ENCODE data around the gene VWA5B1.

VWA5B1 gene

GRCh38 chr1:20339811-20340457 is 49.3 kb downstream of the VWA5B1 start:
- Histone ChIP-seq H3K4me2 (no peak overlapping the region), H3K36me3 (no peaks in the 10 kb centered on the region), H4K20me1 (no peaks in the 10 kb centered on the region), H3K9me3 (replicated peaks in 1 of 11) (no peaks in the 10 kb centered on the region), H3K4me3 (no peak overlapping the region), H3K9ac (no peak overlapping the region), H3K4me1 (peaks cover 0 to 16% (median 8%) of the 10 kb centered on the region in 10 experiments; a peak in 12 of 20 replicates), H3K27me3 (peaks cover 0 to 10% (median 0%) of the 10 kb centered on the region in 11 experiments; a peak in 4 of 22 replicates), H3K27ac (no peak overlapping the region)
- TF ChIP-seq Cebpa-rat (IDR thresholded peaks at IDR 0.05), result no peak

GRCh38 chr1:20342294-20343148 is 51.8 kb downstream of the VWA5B1 start:
- H3K36me3 ChIP-seq, result no peaks in the 10 kb centered on the region
- peaks cover 0 to 10% (median 0%) of the 10 kb centered on the region in 11 experiments; a peak in 4 of 22 replicates for H3K27me3 ChIP-seq
- peak overlapping the region in 2 of 11 experiments; percentile 31 to 54; a peak in 2 of 22 replicates for H3K9ac ChIP-seq
- TF ChIP-seq Cebpa-rat (IDR thresholded peaks at IDR 0.05), result no peak
- H4K20me1 ChIP-seq, result no peaks in the 10 kb centered on the region
- peak overlapping the region; percentile 62 to 78 (median 74) for H3K4me2 ChIP-seq
- peak overlapping the region in 3 of 11 experiments; percentile 29 to 48 (median 36); a peak in 3 of 22 replicates for H3K27ac ChIP-seq
- peaks cover 0 to 16% (median 8%) of the 10 kb centered on the region in 10 experiments; a peak in 12 of 20 replicates for H3K4me1 ChIP-seq
- H3K4me3 ChIP-seq, result peak overlapping the region in 7 of 10 experiments; percentile 26 to 47 (median 39); a peak in 8 of 20 replicates
- H3K9me3 ChIP-seq (replicated peaks in 1 of 11), result peaks cover 10 to 19% (median 13%) of the 10 kb centered on the region in 11 experiments; a peak in 20 of 22 replicates

DNA sequence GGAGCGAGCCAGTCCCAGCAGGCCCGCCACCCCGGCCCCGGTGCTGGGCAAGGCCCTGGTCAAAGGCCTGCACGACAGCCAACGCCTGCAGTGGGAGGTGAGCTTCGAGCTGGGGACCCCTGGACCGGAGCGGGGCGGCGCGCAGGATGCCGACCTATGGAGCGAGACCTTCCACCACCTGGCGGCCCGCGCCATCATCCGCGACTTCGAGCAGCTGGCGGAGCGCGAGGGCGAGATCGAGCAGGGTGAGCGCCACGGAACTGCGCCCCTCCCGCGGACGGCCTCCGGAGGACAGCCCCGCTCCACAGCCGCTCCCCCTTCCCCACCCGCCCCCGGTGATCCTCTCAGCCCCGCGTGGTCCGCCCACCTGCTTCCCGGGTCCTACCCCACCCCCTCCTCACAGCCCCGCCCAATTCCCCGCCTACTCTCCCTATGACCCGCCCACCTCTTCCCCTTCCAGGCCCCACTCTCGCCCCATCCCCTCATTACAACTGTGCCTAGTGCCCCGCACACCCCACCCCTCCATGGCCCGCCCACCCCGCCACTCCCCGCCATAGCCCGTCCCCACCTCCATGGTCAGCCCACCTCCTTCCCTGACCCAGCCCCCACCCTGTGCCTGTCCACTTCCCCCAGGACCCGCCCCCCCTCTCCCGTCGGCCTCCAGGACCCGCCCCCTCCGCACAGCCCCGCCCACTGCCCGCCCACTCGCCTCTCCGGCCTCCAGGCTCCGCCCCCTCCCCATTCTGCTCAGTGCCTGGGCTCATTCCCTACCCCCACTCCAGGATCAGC is 52.7 kb downstream of the VWA5B1 start:
- Histone ChIP-seq H3K36me3 (no peaks in the 10 kb centered on the region), H3K9ac (peak overlapping the region in 2 of 11 experiments; percentile 31 to 54; a peak in 2 of 22 replicates), H3K4me3 (peak overlapping the region in 8 of 10 experiments; percentile 24 to 47 (median 36); a peak in 9 of 20 replicates), H3K27ac (peak overlapping the region in 3 of 11 experiments; percentile 29 to 48 (median 36); a peak in 3 of 22 replicates), H3K27me3 (peaks cover 0 to 10% (median 0%) of the 10 kb centered on the region in 11 experiments; a peak in 4 of 22 replicates), H3K9me3 (replicated peaks in 1 of 11) (peaks cover 10 to 19% (median 13%) of the 10 kb centered on the region in 11 experiments; a peak in 20 of 22 replicates), H3K4me2 (peak overlapping the region; percentile 62 to 78 (median 74)), H3K4me1 (peaks cover 0 to 16% (median 8%) of the 10 kb centered on the region in 10 experiments; a peak in 12 of 20 replicates), H4K20me1 (no peaks in the 10 kb centered on the region)
- no peak for TF ChIP-seq Cebpa-rat (IDR thresholded peaks at IDR 0.05)

- Histone ChIP-seq H3K4me1 (peaks cover 0 to 13% (median 8%) of the 10 kb centered on the region in 10 experiments; a peak in 12 of 20 replicates), H3K36me3 (no peaks in the 10 kb centered on the region), H3K27me3 (peaks cover 0 to 10% (median 0%) of the 10 kb centered on the region in 11 experiments; a peak in 4 of 22 replicates), H3K4me2 (peak overlapping the region in 1 of 11 experiments; percentile 25; a peak in 2 of 22 replicates), H3K4me3 (no peak overlapping the region), H3K9me3 (replicated peaks in 1 of 11) (peaks cover 10 to 19% (median 13%) of the 10 kb centered on the region in 11 experiments; a peak in 20 of 22 replicates), H4K20me1 (no peaks in the 10 kb centered on the region), H3K9ac (no peak overlapping the region), H3K27ac (no peak overlapping the region)
- no peak for TF ChIP-seq Cebpa-rat (IDR thresholded peaks at IDR 0.05)
These were observed 53.2 kb downstream of the VWA5B1 start for GRCh38 chr1:20343938-20344302.

GRCh38 chr1:20344738-20345137 is 54.1 kb downstream of the VWA5B1 start:
- no peak overlapping the region for H3K4me3 ChIP-seq

GRCh38 chr1:20345419-20345818 is 54.7 kb downstream of the VWA5B1 start:
- H3K36me3 ChIP-seq, result no peaks in the 10 kb centered on the region
- TF ChIP-seq Cebpa-rat (IDR thresholded peaks at IDR 0.05), result no peak
- H3K4me3 ChIP-seq, result no peak overlapping the region
- H3K4me1 ChIP-seq, result peaks cover 0 to 12% (median 8%) of the 10 kb centered on the region in 10 experiments; a peak in 12 of 20 replicates
- no peak overlapping the region for H3K4me2 ChIP-seq
- peaks cover 10 to 19% (median 13%) of the 10 kb centered on the region in 11 experiments; a peak in 20 of 22 replicates for H3K9me3 ChIP-seq (replicated peaks in 1 of 11)
- no peaks in the 10 kb centered on the region for H4K20me1 ChIP-seq
- peaks cover 0 to 10% (median 0%) of the 10 kb centered on the region in 11 experiments; a peak in 4 of 22 replicates for H3K27me3 ChIP-seq
- H3K9ac ChIP-seq, result no peak overlapping the region
- H3K27ac ChIP-seq, result no peak overlapping the region

More at GRCh38 chr1:20344738-20345137, 54.1 kb downstream of the VWA5B1 start:
- H3K27ac ChIP-seq, result no peak overlapping the region
- H3K9me3 ChIP-seq (replicated peaks in 1 of 11), result peaks cover 10 to 19% (median 13%) of the 10 kb centered on the region in 11 experiments; a peak in 20 of 22 replicates
- H3K36me3 ChIP-seq, result no peaks in the 10 kb centered on the region
- H3K4me1 ChIP-seq, result peaks cover 0 to 12% (median 8%) of the 10 kb centered on the region in 10 experiments; a peak in 12 of 20 replicates
- no peak for TF ChIP-seq Cebpa-rat (IDR thresholded peaks at IDR 0.05)
- H3K4me2 ChIP-seq, result no peak overlapping the region
- no peak overlapping the region for H3K9ac ChIP-seq
- no peaks in the 10 kb centered on the region for H4K20me1 ChIP-seq
- H3K27me3 ChIP-seq, result peaks cover 0 to 10% (median 0%) of the 10 kb centered on the region in 11 experiments; a peak in 4 of 22 replicates

DNA sequence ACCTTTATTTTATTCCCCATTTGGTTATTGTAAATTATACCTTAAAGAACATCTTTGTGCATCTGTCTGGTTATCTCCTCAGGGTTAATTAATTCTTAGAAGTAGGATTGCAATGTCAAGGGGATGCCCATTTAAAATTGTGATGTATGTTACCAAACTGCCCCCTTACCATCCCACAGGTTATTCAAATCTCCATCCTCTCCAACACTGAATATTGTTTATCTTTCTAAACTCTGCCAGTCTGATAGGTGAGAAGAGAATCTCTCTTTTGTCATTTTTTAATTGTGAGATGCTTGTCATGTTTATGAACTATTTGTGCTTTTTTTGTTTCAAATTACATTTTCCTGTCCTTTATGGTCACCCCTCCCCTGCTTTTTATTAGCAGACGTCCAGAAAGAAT is 55.8 kb downstream of the VWA5B1 start:
- TF ChIP-seq Cebpa-rat (IDR thresholded peaks at IDR 0.05), result no peak
- no peaks in the 10 kb centered on the region for H3K36me3 ChIP-seq

GRCh38 chr1:20347699-20348098 is 57.0 kb downstream of the VWA5B1 start:
- no peak overlapping the region for H3K4me3 ChIP-seq
- peaks cover 0 to 18% (median 15%) of the 10 kb centered on the region in 10 experiments; a peak in 16 of 20 replicates for H3K4me1 ChIP-seq
- H3K9ac ChIP-seq, result no peak overlapping the region
- H3K9me3 ChIP-seq (replicated peaks in 1 of 11), result peaks cover 10 to 19% (median 13%) of the 10 kb centered on the region in 11 experiments; a peak in 20 of 22 replicates
- TF ChIP-seq Cebpa-rat (IDR thresholded peaks at IDR 0.05), result no peak
- no peaks in the 10 kb centered on the region for H3K36me3 ChIP-seq
- H3K27ac ChIP-seq, result no peak overlapping the region
- H3K27me3 ChIP-seq, result peaks cover 0 to 5% (median 0%) of the 10 kb centered on the region in 11 experiments; a peak in 4 of 22 replicates
- H3K4me2 ChIP-seq, result no peak overlapping the region
- H4K20me1 ChIP-seq, result peaks cover 0 to 5% (median 0%) of the 10 kb centered on the region in 11 experiments; a peak in 2 of 22 replicates

More for the DNA sequence above, 55.8 kb downstream of the VWA5B1 start:
- H3K9ac ChIP-seq, result no peak overlapping the region
- peaks cover 10 to 19% (median 13%) of the 10 kb centered on the region in 11 experiments; a peak in 20 of 22 replicates for H3K9me3 ChIP-seq (replicated peaks in 1 of 11)
- H3K27ac ChIP-seq, result no peak overlapping the region
- no peaks in the 10 kb centered on the region for H4K20me1 ChIP-seq
- no peak overlapping the region for H3K4me3 ChIP-seq
- H3K4me1 ChIP-seq, result peaks cover 0 to 12% (median 8%) of the 10 kb centered on the region in 10 experiments; a peak in 12 of 20 replicates
- peaks cover 0 to 10% (median 0%) of the 10 kb centered on the region in 11 experiments; a peak in 4 of 22 replicates for H3K27me3 ChIP-seq
- H3K4me2 ChIP-seq, result no peak overlapping the region

Measured in BLaER1 treated with 17β-estradiol and CSF1 and Interleukin-3, amounts not matched to agents 10 nM and 100 nM (cell line).